Keratinocyte (primary cell): ENCODE measurements around the gene LARGE1. TPM values are rescaled to one million over a fixed set of nuclear protein-coding genes. Genes with fewer than 3 reads are reported as not detected.

ENCODE experiments used
- DNase-seq: peaks from one replicate; pipeline ENCODE4 v3.0.0-alpha.2; 2011; ENCODE audit warnings: low read depth, missing footprints, low spot score
- FAIRE-seq: peaks from 2 replicates; lab custom pipeline; 2011; peaks lifted over from hg19 to GRCh38; lab: Jason Lieb, UNC
- H2AFZ ChIP-seq: 2 replicates; pipeline ENCODE4 v1.6.0; 2012; ENCODE audit warnings: low read length, control low read depth, inconsistent platforms; ENCODE audit not compliant: control insufficient read depth
- H3K27ac ChIP-seq: 2 replicates; pipeline ENCODE4 v1.5.1; 2011; ENCODE audit warnings: low read length; ENCODE audit not compliant: control insufficient read depth, insufficient read depth
- H3K27me3 ChIP-seq: 3 replicates; pipeline ENCODE4 v1.6.0; 2011; ENCODE audit warnings: low read length; ENCODE audit not compliant: control insufficient read depth, insufficient read depth; ENCODE audit errors: extremely low read depth
- H3K36me3 ChIP-seq, 2 experiments: 2 replicates in 1 of 2; 3 replicates in 1 of 2; pipeline ENCODE4 v1.5.1; 2011; ENCODE audit warnings: low read length in 2 of 2, mild to moderate bottlenecking in 1 of 2; ENCODE audit not compliant: control insufficient read depth in 2 of 2, insufficient read depth in 2 of 2; ENCODE audit errors: extremely low read depth in 1 of 2
- H3K4me1 ChIP-seq: 3 replicates; pipeline ENCODE4 v1.5.1; 2011; ENCODE audit warnings: low read length; ENCODE audit not compliant: control insufficient read depth, insufficient read depth; ENCODE audit errors: extremely low read depth
- H3K4me2 ChIP-seq: 3 replicates; pipeline ENCODE4 v1.6.0; 2011; ENCODE audit warnings: low read depth, low read length; ENCODE audit not compliant: control insufficient read depth, insufficient read depth; ENCODE audit errors: extremely low read depth
- H3K4me3 ChIP-seq, 3 experiments: fragments of 200-600 bp in 1 of 3; sonication (generic) in 1 of 3; 2 replicates in 2 of 3; 3 replicates in 1 of 3; pipeline ENCODE4 v1.5.1; 2011 to 2016; ENCODE audit warnings: low read length in 3 of 3, mild to moderate bottlenecking in 3 of 3, control low read depth in 2 of 3, inconsistent platforms in 1 of 3, low read depth in 1 of 3, mixed read lengths in 1 of 3, mixed run types in 1 of 3, moderate library complexity in 1 of 3; ENCODE audit not compliant: control insufficient read depth in 2 of 3, insufficient read depth in 2 of 3; ENCODE audit errors: extremely low read depth in 1 of 3
- H3K79me2 ChIP-seq: 2 replicates; pipeline ENCODE4 v1.6.0; 2012; ENCODE audit warnings: low read length; ENCODE audit not compliant: control insufficient read depth, insufficient read depth
- H3K9ac ChIP-seq: 3 replicates; pipeline ENCODE4 v1.6.0; 2011; ENCODE audit warnings: low read length; ENCODE audit not compliant: control insufficient read depth, insufficient read depth; ENCODE audit errors: extremely low read depth
- H3K9me1 ChIP-seq: 3 replicates; pipeline ENCODE4 v1.6.0; 2011; ENCODE audit warnings: low read length; ENCODE audit not compliant: control insufficient read depth, insufficient read depth; ENCODE audit errors: extremely low read depth
- H3K9me3 ChIP-seq: 2 replicates; pipeline ENCODE4 v1.5.1; 2012; ENCODE audit warnings: low read depth, low read length; ENCODE audit not compliant: control insufficient read depth
- H4K20me1 ChIP-seq: 3 replicates; pipeline ENCODE4 v1.6.0; 2011; ENCODE audit warnings: low read length; ENCODE audit not compliant: control insufficient read depth, insufficient read depth; ENCODE audit errors: extremely low read depth
- CTCF ChIP-seq, 3 experiments: IDR thresholded peaks in 1 of 3; conservative IDR thresholded peaks in 1 of 3; optimal IDR thresholded peaks in 1 of 3; 2 replicates in 2 of 3; 3 replicates in 1 of 3; pipeline versions ENCODE3 to v1.5.1; 2011; ENCODE audit warnings: low read length in 3 of 3, mild to moderate bottlenecking in 3 of 3, moderate library complexity in 2 of 3, control low read depth in 1 of 3, inconsistent platforms in 1 of 3; ENCODE audit not compliant: insufficient read depth in 2 of 3; ENCODE audit errors: extremely low read depth in 1 of 3
- EZH2 ChIP-seq: IDR thresholded peaks from one replicate; pipeline ENCODE4 v1.6.1; 2012; ENCODE audit warnings: inconsistent platforms, mild to moderate bottlenecking, low read length, moderate library complexity
- dilution Hi-C: fragments of 300-500 bp; cut with MboI; formaldehyde crosslinking; loops from one replicate; pipeline ENCODE4 v1.7.0; 2020; ENCODE audit warnings: low sequenced_read_pairs; ENCODE audit not compliant: extremely low pct_ligation_motif_present
- polyA plus RNA-seq, 5 experiments: library from polyadenylated mRNA; depleted of rRNA in 3 of 5; stranded (reverse) in 3 of 5; stranded (forward) in 1 of 5; unstranded in 1 of 5; fragments of >200 nt; gene quantifications; 1 replicate in 1 of 5; 2 replicates in 3 of 5; 3 replicates in 1 of 5; pipeline versions ENCODE4 v1.2.1 to v1.2.3, GENCODE V29; 2011 to 2012; ENCODE audit warnings: missing spikeins in 2 of 5, low read depth in 1 of 5, low replicate concordance in 1 of 5

Gene LARGE1
- polyA plus RNA-seq, 1 donor (not counting 4 experiments of a cell fraction or from before 2014, with no cell fraction given) = 4.5 TPM

GRCh38 chr22:33706100-33706499 is 214.2 kb downstream of the LARGE1 start:
- no peaks in the 10 kb centered on the region for H3K36me3 ChIP-seq
- FAIRE-seq (no peak), DNase-seq (no peak)
- dilution Hi-C loops = no loop called here
- H4K20me1 ChIP-seq = no peaks in the 10 kb centered on the region
- H3K27ac ChIP-seq = no peak overlapping the region
- no peaks in the 10 kb centered on the region for H3K9me3 ChIP-seq
- no peaks in the 10 kb centered on the region for H3K79me2 ChIP-seq
- H3K4me2 ChIP-seq = no peak overlapping the region
- H3K9ac ChIP-seq = no peak overlapping the region
- H3K4me3 ChIP-seq = no peak overlapping the region
- no peaks in the 10 kb centered on the region for H3K4me1 ChIP-seq
- H3K9me1 ChIP-seq = no peaks in the 10 kb centered on the region
- TF ChIP-seq EZH2 (no peak), CTCF (optimal IDR thresholded peaks at IDR 0.05 in 1 of 3, IDR thresholded peaks at IDR 0.05 in 1 of 3, conservative IDR thresholded peaks at IDR 0.05 in 1 of 3; ENCODE audit: extremely low read depth in 1 of 3, insufficient read depth in 2 of 3, low read length in 3 of 3) (no peak)
- no peak overlapping the region for H2AFZ ChIP-seq
- no peaks in the 10 kb centered on the region for H3K27me3 ChIP-seq

GRCh38 chr22:33699176-33699575 is 221.1 kb downstream of the LARGE1 start:
- Histone ChIP-seq H3K9ac (no peak overlapping the region), H3K4me1 (no peaks in the 10 kb centered on the region), H2AFZ (no peak overlapping the region), H3K9me1 (no peaks in the 10 kb centered on the region), H3K36me3 (no peaks in the 10 kb centered on the region), H3K27me3 (no peaks in the 10 kb centered on the region), H3K9me3 (no peaks in the 10 kb centered on the region), H3K79me2 (no peaks in the 10 kb centered on the region), H4K20me1 (no peaks in the 10 kb centered on the region), H3K4me3 (no peak overlapping the region), H3K27ac (no peak overlapping the region), H3K4me2 (no peak overlapping the region)
- no peak for DNase-seq
- TF ChIP-seq EZH2 (no peak), CTCF (optimal IDR thresholded peaks at IDR 0.05 in 1 of 3, IDR thresholded peaks at IDR 0.05 in 1 of 3, conservative IDR thresholded peaks at IDR 0.05 in 1 of 3; ENCODE audit: extremely low read depth in 1 of 3, insufficient read depth in 2 of 3, low read length in 3 of 3) (no peak)
- no peak for FAIRE-seq
- dilution Hi-C loops = no loop called here
